ENCODE data around the gene TRIM44. TPM values are rescaled to one million over a fixed set of nuclear protein-coding genes. Genes with fewer than 3 reads are reported as not detected.
A peak's percentile ranks its signal among the peaks of the same experiment; 100 is the strongest.

The TRIM44 gene
- total RNA-seq, 4 donors from 2014 or later, result 22.3 to 46.7 (median 39.5) TPM

DNA sequence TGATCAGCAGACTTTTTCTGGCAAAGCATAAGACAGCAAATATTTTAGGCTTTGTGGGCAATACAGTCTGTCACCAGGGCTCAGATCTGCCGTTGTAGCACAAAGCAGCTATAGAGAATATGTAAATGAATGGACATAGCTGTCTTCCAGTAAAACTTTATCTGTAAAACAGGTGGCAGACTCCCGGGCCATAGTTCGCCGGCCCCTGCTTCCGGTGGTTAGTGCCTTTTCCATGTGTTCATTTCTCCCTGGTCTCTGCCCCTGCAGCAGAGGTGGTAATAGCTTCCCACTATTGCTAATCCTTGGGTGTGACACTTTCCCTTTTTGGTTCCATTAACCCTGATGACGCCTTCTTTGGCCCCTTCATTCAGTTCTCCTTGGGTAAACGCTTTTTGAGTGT lies 187.6 kb downstream of the TRIM44 start:
- H3K4me3 ChIP-seq, result no peak overlapping the region
- DNase-seq (ENCODE audit: low spot score in 2 of 2), result no peak
- H3K9me3 ChIP-seq, result no peaks in the 10 kb centered on the region
- H3K4me1 ChIP-seq, result peaks cover 0 to 7% (median 0%) of the 10 kb centered on the region in 4 donors
- H3K36me3 ChIP-seq, result no peaks in the 10 kb centered on the region
- TF ChIP-seq, protein P1, sequence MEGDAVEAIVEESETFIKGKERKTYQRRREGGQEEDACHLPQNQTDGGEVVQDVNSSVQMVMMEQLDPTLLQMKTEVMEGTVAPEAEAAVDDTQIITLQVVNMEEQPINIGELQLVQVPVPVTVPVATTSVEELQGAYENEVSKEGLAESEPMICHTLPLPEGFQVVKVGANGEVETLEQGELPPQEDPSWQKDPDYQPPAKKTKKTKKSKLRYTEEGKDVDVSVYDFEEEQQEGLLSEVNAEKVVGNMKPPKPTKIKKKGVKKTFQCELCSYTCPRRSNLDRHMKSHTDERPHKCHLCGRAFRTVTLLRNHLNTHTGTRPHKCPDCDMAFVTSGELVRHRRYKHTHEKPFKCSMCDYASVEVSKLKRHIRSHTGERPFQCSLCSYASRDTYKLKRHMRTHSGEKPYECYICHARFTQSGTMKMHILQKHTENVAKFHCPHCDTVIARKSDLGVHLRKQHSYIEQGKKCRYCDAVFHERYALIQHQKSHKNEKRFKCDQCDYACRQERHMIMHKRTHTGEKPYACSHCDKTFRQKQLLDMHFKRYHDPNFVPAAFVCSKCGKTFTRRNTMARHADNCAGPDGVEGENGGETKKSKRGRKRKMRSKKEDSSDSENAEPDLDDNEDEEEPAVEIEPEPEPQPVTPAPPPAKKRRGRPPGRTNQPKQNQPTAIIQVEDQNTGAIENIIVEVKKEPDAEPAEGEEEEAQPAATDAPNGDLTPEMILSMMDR (IDR thresholded peaks at IDR 0.05), result no peak
- TF ChIP-seq EP300 (IDR thresholded peaks at IDR 0.05), result no peak
- TF ChIP-seq POLR2A (IDR thresholded peaks at IDR 0.05), result no peak
- H3K27ac ChIP-seq, result no peak overlapping the region
- WGBS, 2 donors, result 72 to 77% methylated on average over 7 of the region's 7 CpGs
- no peaks in the 10 kb centered on the region for H3K27me3 ChIP-seq

- Histone ChIP-seq H3K36me3 (no peaks in the 10 kb centered on the region), H3K27ac (no peak overlapping the region), H3K27me3 (no peaks in the 10 kb centered on the region), H3K9me3 (no peaks in the 10 kb centered on the region), H3K4me3 (no peak overlapping the region), H3K4me1 (peaks cover 0 to 17% (median 0%) of the 10 kb centered on the region in 4 donors)
- 95 to 100% methylated on average over 6 of the region's 6 CpGs for WGBS, 2 donors
- no peak for TF ChIP-seq EP300 (IDR thresholded peaks at IDR 0.05)
- TF ChIP-seq, protein P1 (IDR thresholded peaks at IDR 0.05), result no peak
- TF ChIP-seq POLR2A (IDR thresholded peaks at IDR 0.05), result no peak
- DNase-seq (ENCODE audit: low spot score in 2 of 2), result no peak
Observed at GRCh38 chr11:35851342-35851741, 188.8 kb downstream of the TRIM44 start.

GRCh38 chr11:35852056-35852455 lies 189.5 kb downstream of the TRIM44 start:
- Histone ChIP-seq H3K4me1 (peaks cover 0 to 17% (median 0%) of the 10 kb centered on the region in 4 donors), H3K36me3 (no peaks in the 10 kb centered on the region), H3K9me3 (no peaks in the 10 kb centered on the region), H3K4me3 (no peak overlapping the region), H3K27ac (no peak overlapping the region), H3K27me3 (no peaks in the 10 kb centered on the region)
- no peak for TF ChIP-seq POLR2A (IDR thresholded peaks at IDR 0.05)
- TF ChIP-seq, protein P1 (IDR thresholded peaks at IDR 0.05), result peak in 1 of 5 experiments; percentile 27
- TF ChIP-seq EP300 (IDR thresholded peaks at IDR 0.05), result peak in 1 of 2 donors; percentile 24
- DNase-seq (ENCODE audit: low spot score in 2 of 2), result peak in 1 of 2 donors; percentile 12
- WGBS, 2 donors, result 58 to 70% methylated on average over 6 of the region's 6 CpGs

DNA sequence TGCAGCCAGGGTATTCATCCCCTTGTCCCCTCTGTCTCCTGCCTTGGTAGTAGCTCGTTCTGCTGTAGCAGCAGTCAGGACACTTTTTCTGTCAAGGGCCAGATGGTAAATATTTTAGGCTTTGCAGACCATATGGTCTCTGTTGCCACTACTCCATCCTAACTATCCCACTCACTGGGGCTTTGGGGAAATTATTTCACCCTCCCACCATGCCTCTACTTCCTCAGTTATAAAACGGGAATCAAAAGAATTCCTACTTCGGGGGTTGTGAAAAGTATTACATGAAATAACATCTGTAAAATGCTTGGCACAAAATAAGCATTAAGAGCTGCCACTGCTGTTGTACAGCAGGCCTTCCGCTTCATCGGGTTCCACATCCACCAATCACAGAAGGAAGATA lies 191.4 kb downstream of the TRIM44 start:
- 72 to 76% methylated on average over 5 of the region's 5 CpGs for WGBS, 2 donors
- no peak for DNase-seq (ENCODE audit: low spot score in 2 of 2)
- Histone ChIP-seq H3K4me3 (no peak overlapping the region), H3K27me3 (no peaks in the 10 kb centered on the region), H3K27ac (no peak overlapping the region), H3K36me3 (no peaks in the 10 kb centered on the region), H3K9me3 (no peaks in the 10 kb centered on the region), H3K4me1 (peaks cover 0 to 17% (median 0%) of the 10 kb centered on the region in 4 donors)
- TF ChIP-seq, protein P1 (IDR thresholded peaks at IDR 0.05), result no peak
- TF ChIP-seq EP300 (IDR thresholded peaks at IDR 0.05) (no peak), POLR2A (IDR thresholded peaks at IDR 0.05) (no peak)

- Histone ChIP-seq H3K27ac (no peak overlapping the region), H3K4me3 (no peak overlapping the region), H3K27me3 (no peaks in the 10 kb centered on the region), H3K4me1 (peaks cover 0 to 17% (median 0%) of the 10 kb centered on the region in 4 donors), H3K9me3 (no peaks in the 10 kb centered on the region), H3K36me3 (no peaks in the 10 kb centered on the region)
- no peak for DNase-seq (ENCODE audit: low spot score in 2 of 2)
- TF ChIP-seq EP300 (IDR thresholded peaks at IDR 0.05) (no peak), POLR2A (IDR thresholded peaks at IDR 0.05) (no peak)
- TF ChIP-seq, protein P1 (IDR thresholded peaks at IDR 0.05), result no peak
Observed at GRCh38 chr11:35855671-35856070, 193.1 kb downstream of the TRIM44 start.
